DND-41 (cell line): ENCODE data around the gene ZMYND10.

Source experiments
- EZH2 ChIP-seq: IDR thresholded peaks from 3 replicates; pipeline ENCODE4 v1.6.1; 2012; ENCODE audit warnings: borderline replicate concordance, low read depth, mild to moderate bottlenecking, moderate library complexity, low read length, inconsistent platforms; ENCODE audit not compliant: severe bottlenecking
- TF ChIP-seq, protein P1 (sequence below): IDR thresholded peaks from 2 replicates; pipeline ENCODE4 v1.5.1; 2012; ENCODE audit warnings: borderline replicate concordance, low read length, moderate library complexity, mild to moderate bottlenecking; ENCODE audit not compliant: poor library complexity, severe bottlenecking; ENCODE audit errors: extremely low read depth

DNA sequence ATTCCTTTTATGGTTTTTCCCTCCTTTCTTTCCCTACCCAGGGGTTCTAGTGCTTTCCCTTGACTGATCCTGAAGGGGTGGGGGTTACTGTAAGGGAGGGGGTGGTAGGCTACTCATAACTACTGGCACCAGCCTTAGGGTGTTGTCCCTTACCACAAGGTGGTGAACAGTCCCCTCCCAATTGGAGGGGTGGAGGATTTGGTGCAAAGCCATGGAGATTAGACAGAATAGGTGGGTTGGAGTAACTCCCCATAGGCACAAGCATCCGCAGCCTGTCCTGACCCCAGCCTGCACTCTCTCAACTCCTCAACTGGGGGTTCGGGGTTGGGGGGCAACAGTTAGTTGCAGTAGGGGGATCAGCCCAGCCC is 20.4 kb downstream of the ZMYND10 start:
- TF ChIP-seq, protein P1, sequence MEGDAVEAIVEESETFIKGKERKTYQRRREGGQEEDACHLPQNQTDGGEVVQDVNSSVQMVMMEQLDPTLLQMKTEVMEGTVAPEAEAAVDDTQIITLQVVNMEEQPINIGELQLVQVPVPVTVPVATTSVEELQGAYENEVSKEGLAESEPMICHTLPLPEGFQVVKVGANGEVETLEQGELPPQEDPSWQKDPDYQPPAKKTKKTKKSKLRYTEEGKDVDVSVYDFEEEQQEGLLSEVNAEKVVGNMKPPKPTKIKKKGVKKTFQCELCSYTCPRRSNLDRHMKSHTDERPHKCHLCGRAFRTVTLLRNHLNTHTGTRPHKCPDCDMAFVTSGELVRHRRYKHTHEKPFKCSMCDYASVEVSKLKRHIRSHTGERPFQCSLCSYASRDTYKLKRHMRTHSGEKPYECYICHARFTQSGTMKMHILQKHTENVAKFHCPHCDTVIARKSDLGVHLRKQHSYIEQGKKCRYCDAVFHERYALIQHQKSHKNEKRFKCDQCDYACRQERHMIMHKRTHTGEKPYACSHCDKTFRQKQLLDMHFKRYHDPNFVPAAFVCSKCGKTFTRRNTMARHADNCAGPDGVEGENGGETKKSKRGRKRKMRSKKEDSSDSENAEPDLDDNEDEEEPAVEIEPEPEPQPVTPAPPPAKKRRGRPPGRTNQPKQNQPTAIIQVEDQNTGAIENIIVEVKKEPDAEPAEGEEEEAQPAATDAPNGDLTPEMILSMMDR: no peak
- no peak for TF ChIP-seq EZH2
